Peyer's patch (tissue), 4 donors: ENCODE results near the gene DCBLD2.

Source experiments
- POLR2A ChIP-seq, 2 donors: fragments of 450-650 bp; IDR thresholded peaks; one replicate each; pipeline ENCODE4 v1.5.1; 2017; ENCODE audit warnings: antibody characterized with exemption in 2 of 2, mild to moderate bottlenecking in 2 of 2, moderate library complexity in 2 of 2
- TF ChIP-seq, protein P1 (sequence below), 6 experiments: fragments of 450-650 bp in 4 of 6; fragments of 200-600 bp in 2 of 6; sonication (generic) in 1 of 6; IDR thresholded peaks; one replicate each; pipeline ENCODE4 v1.5.1; 2017 to 2019; ENCODE audit warnings: antibody characterized with exemption in 6 of 6, mild to moderate bottlenecking in 3 of 6, moderate library complexity in 1 of 6

DNA sequence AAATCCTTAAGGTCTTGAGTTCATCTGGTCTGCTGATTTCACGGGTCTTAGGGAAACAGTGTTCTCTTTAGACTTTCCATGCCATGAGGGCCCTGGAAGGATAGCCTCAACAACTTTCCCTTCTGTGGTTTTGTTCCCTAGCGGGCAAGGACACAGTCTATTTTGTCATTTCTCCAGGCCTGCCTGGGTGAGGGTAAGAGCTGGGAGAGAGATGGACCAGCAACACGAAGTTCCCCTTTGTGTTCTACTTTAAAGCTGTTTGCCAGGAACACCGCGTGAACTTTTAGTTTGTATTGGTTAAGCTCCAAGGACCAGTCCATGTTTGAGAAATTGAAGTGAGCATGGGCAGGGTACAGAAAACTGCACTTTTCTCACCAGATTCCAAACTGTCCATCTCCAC lies 117.5 kb downstream of the DCBLD2 start:
- TF ChIP-seq, protein P1, sequence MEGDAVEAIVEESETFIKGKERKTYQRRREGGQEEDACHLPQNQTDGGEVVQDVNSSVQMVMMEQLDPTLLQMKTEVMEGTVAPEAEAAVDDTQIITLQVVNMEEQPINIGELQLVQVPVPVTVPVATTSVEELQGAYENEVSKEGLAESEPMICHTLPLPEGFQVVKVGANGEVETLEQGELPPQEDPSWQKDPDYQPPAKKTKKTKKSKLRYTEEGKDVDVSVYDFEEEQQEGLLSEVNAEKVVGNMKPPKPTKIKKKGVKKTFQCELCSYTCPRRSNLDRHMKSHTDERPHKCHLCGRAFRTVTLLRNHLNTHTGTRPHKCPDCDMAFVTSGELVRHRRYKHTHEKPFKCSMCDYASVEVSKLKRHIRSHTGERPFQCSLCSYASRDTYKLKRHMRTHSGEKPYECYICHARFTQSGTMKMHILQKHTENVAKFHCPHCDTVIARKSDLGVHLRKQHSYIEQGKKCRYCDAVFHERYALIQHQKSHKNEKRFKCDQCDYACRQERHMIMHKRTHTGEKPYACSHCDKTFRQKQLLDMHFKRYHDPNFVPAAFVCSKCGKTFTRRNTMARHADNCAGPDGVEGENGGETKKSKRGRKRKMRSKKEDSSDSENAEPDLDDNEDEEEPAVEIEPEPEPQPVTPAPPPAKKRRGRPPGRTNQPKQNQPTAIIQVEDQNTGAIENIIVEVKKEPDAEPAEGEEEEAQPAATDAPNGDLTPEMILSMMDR (IDR thresholded peaks at IDR 0.05): no peak
- TF ChIP-seq POLR2A (IDR thresholded peaks at IDR 0.05): no peak
